Stimulated activated CD8-positive, alpha-beta memory T cell treated with anti-CD3 and anti-CD28 coated beads, Interleukin-4, amount 100 ng/mL, for 4 hours (primary cell): ENCODE measurements around the gene C1QL4.
A peak's percentile ranks its signal among the peaks of the same experiment; 100 is the strongest.

Experiments used
- DNase-seq, 2 donors: peaks; one replicate each; pipeline ENCODE4 v3.0.0-alpha.2; 2020; ENCODE audit warnings: low read depth in 2 of 2, low spot score in 1 of 2

C1QL4 gene

GRCh38 chr12:49305762-49306510, 31.1 kb downstream of the C1QL4 start:
- no peak for DNase-seq

- no peak for DNase-seq
These were observed 32.8 kb downstream of the C1QL4 start for GRCh38 chr12:49304161-49304560.

DNA sequence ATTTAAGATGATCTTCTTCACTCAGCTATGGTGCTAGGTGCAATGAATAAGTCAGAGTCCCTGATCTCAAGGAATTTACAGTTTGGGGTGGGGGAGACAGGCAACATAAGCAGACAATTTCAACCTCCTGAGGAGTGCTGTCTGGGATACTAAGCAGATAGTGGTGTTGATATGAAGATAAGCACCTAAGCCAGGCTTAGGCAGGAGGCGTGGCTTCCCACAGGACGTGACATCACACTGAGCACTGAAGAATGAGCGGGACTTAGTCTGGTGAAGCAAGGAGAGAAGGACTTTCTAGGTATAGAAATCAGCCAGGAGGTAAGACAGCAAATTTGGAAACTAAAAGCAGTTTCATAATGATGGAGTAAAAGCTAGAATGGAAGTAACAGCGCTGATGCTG, 35.2 kb downstream of the C1QL4 start:
- no peak for DNase-seq

DNA sequence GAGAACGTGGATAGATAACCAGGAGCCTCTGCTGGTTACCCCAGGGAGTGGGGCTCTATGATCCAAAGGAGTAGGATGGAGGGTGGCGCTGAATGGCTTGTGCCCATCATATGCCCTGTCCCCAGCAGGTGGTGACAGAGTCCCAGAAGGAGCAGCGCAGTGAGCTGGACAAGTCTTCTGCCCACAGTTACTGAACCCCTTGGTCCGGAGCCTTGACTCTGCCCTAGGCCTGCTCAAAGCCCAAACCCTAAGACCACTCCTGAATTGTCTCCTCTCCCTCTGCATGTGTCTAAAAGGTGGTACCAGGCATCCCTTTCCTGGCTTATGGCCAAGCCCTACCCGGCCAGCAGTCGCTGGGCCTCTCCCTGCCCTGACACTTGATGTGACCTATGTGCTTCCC, 38.8 kb downstream of the C1QL4 start:
- no peak for DNase-seq

DNA sequence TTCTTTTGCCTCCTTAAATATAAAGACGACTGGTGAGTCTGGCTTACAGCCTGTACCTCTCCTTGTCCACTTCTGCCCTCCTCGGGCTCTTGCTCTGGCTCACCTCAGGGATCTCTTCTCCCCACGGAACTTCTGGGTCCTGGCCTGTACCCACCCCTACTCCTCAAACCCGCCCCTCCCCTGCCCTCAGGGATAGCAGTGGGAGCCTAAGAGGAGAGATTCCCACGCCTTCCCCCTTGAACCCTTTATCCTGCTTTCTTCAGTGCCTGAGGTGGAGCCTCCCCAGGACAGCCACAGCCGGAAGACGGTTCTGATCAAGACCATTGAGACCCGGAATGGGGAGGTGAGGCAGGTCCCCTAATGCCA, 39.3 kb downstream of the C1QL4 start:
- DNase-seq, result no peak

DNA sequence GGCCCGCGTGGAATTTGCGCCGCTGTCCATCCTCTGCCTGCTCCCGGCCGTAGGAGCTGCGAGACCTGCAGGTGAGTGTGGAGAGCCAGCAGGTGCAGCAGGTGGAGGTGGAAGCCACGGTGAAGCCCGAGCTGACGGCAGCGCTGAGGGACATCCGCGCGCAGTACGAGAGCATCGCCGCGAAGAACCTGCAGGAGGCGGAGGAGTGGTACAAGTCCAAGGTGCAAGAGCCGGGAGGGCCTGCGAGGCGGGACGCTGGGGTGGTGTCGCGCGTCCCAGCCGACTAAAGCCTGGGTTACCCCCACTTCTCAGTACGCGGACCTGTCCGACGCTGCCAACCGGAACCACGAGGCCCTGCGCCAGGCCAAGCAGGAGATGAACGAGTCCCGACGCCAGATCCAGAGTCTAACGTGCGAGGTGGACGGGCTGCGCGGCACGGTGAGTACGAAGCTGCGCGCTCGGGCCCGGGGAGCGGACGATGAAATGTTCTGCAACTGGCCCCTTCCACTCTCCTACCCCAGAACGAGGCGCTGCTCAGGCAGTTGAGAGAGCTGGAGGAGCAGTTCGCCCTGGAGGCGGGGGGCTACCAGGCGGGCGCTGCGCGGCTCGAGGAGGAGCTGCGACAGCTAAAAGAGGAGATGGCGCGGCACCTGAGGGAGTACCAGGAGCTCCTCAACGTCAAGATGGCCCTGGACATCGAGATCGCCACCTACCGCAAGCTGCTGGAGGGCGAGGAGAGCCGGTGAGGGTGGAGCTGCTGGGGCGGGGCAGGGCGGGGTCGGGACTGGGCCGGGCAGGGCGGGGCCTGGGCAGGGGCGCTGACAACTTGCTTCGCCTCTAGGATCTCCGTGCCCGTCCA, 39.9 kb downstream of the C1QL4 start:
- DNase-seq, result no peak

- peak; percentile 15 to 38 for DNase-seq
These were observed 40.8 kb downstream of the C1QL4 start for GRCh38 chr12:49296034-49296835.

GRCh38 chr12:49295082-49295936, 41.7 kb downstream of the C1QL4 start, which contains the start of gene PRPH:
Gene PRPH (plus strand): TSS chr12:49295147. CDS start chr12:49295201, 54 bp downstream.
- no peak for DNase-seq

GRCh38 chr12:49294804-49295081, 42.2 kb downstream of the C1QL4 start:
- DNase-seq, result no peak

GRCh38 chr12:49294086-49294803, 42.7 kb downstream of the C1QL4 start:
- no peak for DNase-seq

DNA sequence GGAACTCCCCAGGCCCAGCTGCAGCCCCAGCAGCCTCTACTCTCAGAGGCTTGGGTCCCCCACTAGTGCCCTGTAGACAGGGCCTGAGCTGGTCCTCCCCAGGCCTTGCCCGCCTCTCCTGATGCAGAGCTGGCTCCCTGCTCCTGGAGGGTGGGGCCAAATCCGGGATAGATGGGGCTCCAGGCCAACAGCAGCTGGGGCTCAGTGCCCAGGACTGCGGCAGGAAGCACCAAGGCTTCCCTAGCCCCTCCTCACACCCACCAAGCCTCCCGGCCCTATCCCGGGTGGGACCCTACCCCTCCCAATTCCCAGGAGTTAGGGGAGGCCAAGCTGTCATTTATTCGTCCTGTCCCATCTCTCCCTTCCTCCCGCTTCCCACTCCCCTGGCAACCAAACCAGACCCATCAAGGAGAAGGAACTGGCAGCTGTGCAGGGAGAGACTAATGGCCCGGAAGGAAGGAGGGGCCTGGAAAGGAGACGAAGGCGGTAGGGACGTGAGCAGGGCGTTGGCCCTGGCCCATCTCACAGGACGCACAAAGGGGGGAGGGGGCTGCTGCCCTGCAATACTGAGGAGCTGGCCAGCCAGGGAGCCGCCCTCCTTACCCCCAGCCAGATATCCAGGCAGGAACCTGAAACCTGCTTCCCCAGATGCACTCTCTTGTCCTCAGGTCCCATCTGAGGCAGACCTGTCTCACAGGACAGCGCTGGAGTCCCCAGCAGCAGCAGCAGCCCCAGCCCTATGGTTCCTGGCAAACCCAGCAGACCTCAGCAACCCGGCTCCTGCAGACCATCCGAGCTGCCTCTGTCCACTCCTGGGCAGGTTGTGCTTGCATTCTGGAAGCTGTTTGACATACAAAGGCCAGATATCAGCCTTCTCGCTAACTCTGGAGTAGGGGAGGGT, 43.7 kb downstream of the C1QL4 start:
- no peak for DNase-seq

DNA sequence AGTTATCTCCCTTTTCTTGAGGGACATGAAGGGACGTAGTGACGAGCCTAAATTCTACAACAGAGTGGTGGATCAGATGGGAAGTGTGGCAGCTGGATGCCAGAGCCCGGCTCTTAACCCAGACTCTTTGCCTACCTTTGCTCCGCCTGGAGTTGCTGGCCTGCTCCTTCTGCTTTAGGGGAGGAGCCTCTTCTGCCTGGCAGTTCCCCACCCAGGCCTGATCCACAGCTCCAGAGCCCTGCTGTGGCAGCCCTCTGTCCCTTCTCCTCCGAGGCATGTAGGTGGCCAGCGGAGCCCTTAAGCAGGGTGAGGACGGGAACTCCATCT, 44.3 kb downstream of the C1QL4 start:
- no peak for DNase-seq

DNA sequence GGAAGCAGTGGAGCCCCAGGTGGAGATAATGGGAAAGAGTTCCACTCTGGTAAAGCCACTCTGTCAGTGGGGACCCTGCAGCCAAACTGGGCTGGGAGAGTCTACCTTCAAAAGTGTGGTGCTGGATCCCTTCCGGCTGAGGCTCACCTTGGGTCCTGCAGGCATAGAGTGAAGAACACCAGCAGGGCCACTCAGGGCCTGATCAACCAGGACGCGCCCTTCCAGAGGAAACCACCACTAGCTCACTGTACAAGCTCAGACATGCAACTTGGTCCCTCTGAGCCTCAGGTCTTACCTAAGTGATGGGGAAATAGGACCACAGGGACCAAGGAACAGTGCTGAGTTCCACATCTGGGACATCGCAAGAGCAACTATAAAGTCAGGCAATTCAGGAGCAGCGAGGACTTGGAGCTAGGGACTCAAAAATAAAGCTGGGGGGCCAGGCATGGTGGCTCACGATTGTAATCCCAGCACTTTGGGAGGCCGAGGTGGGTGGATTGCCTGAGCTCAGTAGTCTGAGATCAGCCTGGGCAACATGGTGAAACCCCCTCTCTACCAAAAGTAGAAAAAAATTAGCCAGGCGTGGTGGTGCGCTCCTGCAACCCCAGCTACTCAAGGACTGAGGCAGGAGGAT, 47.9 kb downstream of the C1QL4 start:
- no peak for DNase-seq

DNA sequence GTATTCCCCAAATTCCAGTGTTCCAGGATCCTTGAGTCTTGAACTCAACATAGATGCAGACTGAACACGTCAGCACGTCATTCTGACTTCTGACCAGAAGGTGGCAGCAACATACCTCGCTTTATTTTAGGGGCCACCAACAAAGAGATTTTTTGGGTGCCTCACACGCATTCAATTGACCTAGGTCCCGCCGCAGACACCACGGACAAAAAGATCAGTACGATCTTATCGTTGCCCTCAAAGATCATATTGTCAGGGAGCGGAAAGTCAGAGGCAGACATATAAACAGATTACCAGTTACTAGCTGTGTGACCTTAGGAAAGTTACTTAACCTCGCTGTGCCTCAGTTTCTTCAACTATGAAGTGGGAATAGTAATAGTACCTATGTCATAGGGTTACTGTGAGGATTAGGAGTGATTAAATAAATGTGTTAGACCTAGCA, 48.6 kb downstream of the C1QL4 start:
- peak; percentile 9 to 54 for DNase-seq

DNA sequence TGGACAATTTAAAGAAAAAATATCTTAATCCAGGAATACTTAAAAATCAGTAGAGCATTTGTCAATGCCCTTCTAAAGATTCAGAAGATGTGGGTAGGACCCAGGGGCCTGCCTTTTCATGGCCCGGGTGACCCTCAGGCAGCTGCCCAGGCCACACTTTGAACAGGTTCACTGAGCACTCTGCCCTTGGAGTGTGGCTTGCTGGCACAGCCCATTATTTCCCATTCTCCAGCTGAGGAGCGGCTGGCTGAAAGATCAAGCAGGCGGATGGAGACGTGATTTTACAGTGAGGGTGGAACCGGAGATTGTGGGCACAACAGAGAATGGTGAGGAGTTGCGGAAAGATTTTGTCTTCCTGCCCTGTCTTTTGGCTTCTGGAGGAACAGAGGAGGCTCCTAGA, 49.1 kb downstream of the C1QL4 start:
- DNase-seq, result no peak

- DNase-seq, result no peak
These were observed 52.3 kb downstream of the C1QL4 start for GRCh38 chr12:49284672-49285071.

DNA sequence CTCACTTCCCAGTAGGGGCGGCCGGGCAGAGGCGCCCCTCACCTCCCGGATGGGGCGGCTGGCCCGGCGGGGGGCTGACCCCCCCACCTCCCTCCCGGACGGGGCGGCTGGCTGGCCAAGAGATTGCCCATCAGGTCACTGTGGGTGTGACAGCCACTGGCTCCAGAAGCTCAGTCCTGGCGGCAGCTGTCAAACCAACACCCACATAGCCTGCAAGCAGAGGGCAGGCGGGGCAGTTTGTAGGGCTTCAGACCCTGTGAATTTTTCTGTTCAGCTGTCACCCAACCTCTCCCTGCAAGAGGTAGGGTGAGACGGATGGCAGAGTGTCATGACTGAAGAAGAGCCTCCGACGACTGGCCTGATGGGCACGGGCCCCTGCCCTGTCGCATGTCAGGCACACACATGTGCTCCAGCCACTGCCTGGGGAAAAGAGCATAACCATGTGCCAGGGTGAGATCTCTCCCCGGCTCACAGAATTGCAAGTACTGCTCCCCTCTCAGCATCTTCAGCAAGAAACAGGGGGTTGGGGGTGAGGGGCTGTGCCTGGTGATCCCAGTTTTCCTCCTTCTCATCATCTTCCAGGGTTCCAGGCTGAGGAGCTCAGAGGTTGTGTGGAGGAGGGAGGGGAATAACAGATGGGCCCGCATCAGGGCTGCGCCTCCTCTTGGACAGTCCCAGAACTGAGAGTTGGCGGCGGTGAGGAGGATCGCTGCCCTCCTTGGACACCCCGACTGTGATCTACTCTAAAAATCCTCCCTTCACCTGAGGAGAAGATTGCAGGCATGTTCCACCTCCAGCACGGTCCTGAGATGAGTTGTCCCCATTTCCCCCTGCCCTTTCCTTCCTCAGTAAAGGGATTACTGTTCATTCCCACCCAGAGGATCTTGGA, 53.2 kb downstream of the C1QL4 start:
- no peak for DNase-seq
